Measurements from ENCODE around the gene EMC6. TPM values are rescaled to one million over a fixed set of nuclear protein-coding genes. Genes with fewer than 3 reads are reported as not detected.

The EMC6 gene
- total and polyA plus RNA-seq, 2 of the 13 experiments (the other 11 are each of a cell fraction or from before 2014, with no cell fraction given) = 45.1 to 47.7 TPM

DNA sequence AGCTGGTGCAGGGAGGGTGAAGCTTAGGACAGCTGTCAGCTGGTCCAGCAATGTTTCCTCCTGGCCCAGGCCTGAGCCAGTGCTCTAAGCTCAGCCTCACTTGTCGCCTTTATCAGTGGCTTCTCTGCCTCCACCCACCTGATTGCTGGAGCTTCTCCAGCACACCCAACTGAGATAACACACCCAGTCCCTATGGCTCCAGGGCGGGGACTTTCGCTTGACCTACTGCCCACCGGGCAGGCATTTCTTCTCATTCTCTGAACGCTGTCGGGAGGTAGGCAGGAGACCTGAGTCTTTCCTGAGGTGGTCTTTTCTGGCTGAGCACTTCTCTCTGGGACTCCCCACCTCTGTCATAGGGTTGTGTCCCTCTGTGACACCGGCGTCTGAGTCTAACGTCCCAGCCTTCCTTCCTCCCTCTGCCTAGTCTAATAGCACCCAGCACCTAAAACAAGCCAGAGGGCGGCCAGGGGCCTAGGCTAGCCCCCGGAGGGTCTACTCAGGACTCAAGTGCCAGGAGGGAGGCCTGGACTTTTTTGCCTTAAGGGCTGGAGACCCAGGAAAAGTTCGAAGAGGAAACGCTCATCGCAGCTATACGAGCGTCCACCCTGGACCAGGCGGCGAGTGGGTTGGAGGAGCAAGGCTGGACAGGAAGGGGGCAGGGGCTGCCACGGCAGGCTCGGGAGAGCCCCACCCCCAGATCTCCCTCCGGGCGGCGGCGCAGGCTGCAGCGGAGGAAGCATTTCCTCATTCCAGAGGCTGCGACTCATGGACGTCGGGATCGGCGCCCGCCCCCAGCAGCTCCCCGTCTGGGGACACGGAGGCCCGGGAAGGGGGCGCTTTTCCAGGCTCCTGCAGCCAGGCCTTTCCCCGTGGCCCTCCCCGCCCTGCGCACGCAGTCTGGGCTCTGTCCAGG lies 990 bp upstream of the EMC6 start (continued):
- TF ChIP-seq, protein P1, sequence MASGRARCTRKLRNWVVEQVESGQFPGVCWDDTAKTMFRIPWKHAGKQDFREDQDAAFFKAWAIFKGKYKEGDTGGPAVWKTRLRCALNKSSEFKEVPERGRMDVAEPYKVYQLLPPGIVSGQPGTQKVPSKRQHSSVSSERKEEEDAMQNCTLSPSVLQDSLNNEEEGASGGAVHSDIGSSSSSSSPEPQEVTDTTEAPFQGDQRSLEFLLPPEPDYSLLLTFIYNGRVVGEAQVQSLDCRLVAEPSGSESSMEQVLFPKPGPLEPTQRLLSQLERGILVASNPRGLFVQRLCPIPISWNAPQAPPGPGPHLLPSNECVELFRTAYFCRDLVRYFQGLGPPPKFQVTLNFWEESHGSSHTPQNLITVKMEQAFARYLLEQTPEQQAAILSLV (CRISPR knock-in tag; IDR thresholded peaks at IDR 0.05; ENCODE audit: borderline replicate concordance) = no peak; the same call in 1 of the 2 replicates
- no peak for TF ChIP-seq CREB1 (IDR thresholded peaks at IDR 0.05)
- TF ChIP-seq CREB1 (CRISPR knock-in tag; IDR thresholded peaks at IDR 0.05) = no peak; the same call in 1 of the 2 replicates
- TF ChIP-seq ZNF678 (CRISPR knock-in tag; IDR thresholded peaks at IDR 0.05) = no peak
- no peak for TF ChIP-seq SMAD9 (CRISPR knock-in tag; IDR thresholded peaks at IDR 0.05)
- no peak for TF ChIP-seq ZNF562 (CRISPR knock-in tag; IDR thresholded peaks at IDR 0.05; ENCODE audit: borderline replicate concordance)
- TF ChIP-seq ZNF33B (CRISPR knock-in tag; IDR thresholded peaks at IDR 0.05) = peak; percentile 70
- TF ChIP-seq, protein P2, sequence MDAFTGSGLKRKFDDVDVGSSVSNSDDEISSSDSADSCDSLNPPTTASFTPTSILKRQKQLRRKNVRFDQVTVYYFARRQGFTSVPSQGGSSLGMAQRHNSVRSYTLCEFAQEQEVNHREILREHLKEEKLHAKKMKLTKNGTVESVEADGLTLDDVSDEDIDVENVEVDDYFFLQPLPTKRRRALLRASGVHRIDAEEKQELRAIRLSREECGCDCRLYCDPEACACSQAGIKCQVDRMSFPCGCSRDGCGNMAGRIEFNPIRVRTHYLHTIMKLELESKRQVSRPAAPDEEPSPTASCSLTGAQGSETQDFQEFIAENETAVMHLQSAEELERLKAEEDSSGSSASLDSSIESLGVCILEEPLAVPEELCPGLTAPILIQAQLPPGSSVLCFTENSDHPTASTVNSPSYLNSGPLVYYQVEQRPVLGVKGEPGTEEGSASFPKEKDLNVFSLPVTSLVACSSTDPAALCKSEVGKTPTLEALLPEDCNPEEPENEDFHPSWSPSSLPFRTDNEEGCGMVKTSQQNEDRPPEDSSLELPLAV (CRISPR knock-in tag; conservative IDR thresholded peaks at IDR 0.05; ENCODE audit: low read depth) = no peak
- TF ChIP-seq ZNF510 (CRISPR knock-in tag; IDR thresholded peaks at IDR 0.05; ENCODE audit: low read depth) = no peak; the same call in 1 of the 2 replicates
- no peak for TF ChIP-seq MIXL1 (CRISPR knock-in tag; IDR thresholded peaks at IDR 0.05)
- TF ChIP-seq, protein P3, sequence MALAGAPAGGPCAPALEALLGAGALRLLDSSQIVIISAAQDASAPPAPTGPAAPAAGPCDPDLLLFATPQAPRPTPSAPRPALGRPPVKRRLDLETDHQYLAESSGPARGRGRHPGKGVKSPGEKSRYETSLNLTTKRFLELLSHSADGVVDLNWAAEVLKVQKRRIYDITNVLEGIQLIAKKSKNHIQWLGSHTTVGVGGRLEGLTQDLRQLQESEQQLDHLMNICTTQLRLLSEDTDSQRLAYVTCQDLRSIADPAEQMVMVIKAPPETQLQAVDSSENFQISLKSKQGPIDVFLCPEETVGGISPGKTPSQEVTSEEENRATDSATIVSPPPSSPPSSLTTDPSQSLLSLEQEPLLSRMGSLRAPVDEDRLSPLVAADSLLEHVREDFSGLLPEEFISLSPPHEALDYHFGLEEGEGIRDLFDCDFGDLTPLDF (CRISPR knock-in tag; IDR thresholded peaks at IDR 0.05) = no peak
- TF ChIP-seq, protein P4, sequence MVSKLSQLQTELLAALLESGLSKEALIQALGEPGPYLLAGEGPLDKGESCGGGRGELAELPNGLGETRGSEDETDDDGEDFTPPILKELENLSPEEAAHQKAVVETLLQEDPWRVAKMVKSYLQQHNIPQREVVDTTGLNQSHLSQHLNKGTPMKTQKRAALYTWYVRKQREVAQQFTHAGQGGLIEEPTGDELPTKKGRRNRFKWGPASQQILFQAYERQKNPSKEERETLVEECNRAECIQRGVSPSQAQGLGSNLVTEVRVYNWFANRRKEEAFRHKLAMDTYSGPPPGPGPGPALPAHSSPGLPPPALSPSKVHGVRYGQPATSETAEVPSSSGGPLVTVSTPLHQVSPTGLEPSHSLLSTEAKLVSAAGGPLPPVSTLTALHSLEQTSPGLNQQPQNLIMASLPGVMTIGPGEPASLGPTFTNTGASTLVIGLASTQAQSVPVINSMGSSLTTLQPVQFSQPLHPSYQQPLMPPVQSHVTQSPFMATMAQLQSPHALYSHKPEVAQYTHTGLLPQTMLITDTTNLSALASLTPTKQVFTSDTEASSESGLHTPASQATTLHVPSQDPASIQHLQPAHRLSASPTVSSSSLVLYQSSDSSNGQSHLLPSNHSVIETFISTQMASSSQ (IDR thresholded peaks at IDR 0.05; ENCODE audit: low read depth) = no peak
- TF ChIP-seq, protein P4 (CRISPR knock-in tag; IDR thresholded peaks at IDR 0.05; ENCODE audit: borderline replicate concordance) = no peak
- TF ChIP-seq, protein P5, sequence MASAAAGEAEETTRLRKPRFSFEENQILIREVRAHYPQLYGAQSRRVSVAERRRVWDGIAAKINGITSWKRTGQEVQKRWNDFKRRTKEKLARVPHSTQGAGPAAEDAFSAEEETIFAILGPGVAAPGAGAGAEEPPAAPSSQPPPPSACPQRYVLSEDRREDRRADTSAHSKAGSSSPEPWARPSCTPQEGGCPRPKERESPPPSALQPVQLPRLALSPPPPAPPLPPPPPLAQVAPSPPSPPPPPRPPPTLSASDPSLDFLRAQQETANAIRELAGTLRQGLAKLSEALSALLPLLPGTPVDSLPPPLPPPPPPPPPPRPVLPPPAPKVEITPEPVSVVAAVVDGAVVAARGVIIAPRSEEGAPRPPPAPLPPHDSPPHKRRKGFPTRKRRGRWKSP (CRISPR knock-in tag; IDR thresholded peaks at IDR 0.05) = no peak; the same call in 1 of the 2 replicates
- TF ChIP-seq, protein P6, sequence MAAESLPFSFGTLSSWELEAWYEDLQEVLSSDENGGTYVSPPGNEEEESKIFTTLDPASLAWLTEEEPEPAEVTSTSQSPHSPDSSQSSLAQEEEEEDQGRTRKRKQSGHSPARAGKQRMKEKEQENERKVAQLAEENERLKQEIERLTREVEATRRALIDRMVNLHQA (CRISPR knock-in tag; IDR thresholded peaks at IDR 0.05) = no peak

Measured in HepG2 (cell line).